Renal cortex interstitium (tissue), 11 donors: Measurements from ENCODE around the gene SORCS2. TPM values are rescaled to one million over a fixed set of nuclear protein-coding genes. Genes with fewer than 3 reads are reported as not detected.

Source experiments
- DNase-seq, 11 donors: peaks; one replicate each; pipeline ENCODE4 v3.0.0-alpha.2; 2013; ENCODE audit warnings: low read depth in 9 of 11, low spot score in 4 of 11; ENCODE audit errors: extremely low read depth in 1 of 11
- polyA plus RNA-seq, 3 donors: library from polyadenylated mRNA; unstranded; fragments of 120-200 nt; gene quantifications; one replicate each; pipeline ENCODE4 v1.2.1, GENCODE V29; 2013; ENCODE audit not compliant: insufficient read length in 3 of 3

Gene SORCS2
- polyA plus RNA-seq, 3 donors: 8.3 to 13.3 (median 9.9) TPM

DNA sequence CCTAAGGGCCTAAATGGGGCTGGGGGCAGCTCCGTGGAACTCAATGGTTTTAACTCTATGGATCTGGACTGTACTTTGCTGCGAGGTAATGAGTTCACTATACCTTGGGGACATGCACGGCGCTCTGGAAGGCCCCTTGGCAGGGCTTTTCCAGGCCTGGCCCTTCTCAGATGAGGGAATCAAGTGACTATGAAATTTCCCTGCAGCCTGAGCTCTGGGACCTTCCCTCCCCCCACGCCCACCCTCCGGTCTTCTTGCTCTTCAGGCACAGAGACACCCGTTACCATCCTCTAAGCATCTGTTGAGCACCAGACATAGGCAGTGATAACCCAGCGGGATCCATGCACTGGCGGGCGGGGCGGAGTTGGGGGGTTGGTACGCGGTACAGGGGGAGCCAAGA, 133.2 kb downstream of the SORCS2 start:
- no peak for DNase-seq

GRCh38 chr4:7326306-7326692, 134.0 kb downstream of the SORCS2 start:
- DNase-seq: no peak

DNA sequence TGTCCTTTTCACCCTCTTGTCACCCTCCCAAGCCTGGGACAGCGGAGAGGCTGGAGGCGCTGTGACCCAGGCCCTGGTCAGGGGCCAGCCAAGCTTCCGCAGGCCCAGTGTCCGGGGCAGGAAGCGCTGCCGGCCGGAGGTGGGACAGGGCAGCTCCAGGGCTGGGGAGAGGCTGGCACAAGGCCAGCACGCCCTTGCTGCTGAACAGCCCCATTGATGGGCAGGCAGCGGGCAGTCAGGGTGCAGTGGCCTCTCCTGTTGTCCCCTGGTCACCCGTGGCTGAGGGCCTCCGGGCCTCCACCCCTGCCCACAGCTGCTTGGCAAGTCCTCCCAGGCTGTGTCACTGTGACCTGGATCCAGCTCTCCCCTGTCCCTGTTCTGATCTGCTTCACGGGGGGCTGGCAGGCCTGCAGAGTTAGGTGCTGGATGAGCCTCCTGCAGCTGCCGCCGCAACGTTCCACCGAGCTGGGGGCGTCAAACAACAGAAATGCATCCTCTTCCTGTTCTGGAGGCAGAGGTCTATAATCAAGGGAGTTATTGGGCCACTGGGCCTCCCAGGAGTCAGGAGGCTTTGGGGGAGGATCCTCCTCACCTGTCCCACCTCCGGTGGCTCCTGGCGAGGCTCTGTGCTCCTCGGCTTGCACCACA, 134.5 kb downstream of the SORCS2 start:
- DNase-seq: no peak

DNA sequence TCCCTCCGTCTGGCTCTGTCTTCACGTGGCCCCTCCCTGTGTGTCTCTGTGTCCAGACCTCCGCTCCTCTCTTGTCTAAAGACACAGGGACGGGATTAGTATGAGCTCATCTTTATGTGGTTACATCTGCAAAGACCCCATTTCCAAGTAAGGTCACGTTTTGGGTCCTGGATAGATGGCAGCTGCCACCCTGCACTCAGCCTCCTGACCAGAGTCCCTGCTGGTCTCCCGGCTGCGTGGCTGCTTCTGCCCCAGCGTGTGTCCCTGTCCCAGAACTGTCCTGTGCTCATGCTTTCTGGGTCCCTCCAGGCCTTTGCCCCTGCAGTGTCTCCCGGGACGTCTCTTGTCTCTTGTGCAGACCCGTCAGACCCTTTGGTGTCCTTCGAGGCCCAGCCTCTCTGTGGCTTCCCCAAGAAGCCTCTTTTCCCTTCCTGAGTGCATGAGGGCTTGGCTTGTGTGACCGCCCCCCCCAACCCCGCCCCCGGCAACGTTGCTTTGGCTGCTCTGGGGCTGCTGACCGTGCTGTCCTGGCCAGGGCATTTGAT, 135.1 kb downstream of the SORCS2 start:
- DNase-seq: no peak

DNA sequence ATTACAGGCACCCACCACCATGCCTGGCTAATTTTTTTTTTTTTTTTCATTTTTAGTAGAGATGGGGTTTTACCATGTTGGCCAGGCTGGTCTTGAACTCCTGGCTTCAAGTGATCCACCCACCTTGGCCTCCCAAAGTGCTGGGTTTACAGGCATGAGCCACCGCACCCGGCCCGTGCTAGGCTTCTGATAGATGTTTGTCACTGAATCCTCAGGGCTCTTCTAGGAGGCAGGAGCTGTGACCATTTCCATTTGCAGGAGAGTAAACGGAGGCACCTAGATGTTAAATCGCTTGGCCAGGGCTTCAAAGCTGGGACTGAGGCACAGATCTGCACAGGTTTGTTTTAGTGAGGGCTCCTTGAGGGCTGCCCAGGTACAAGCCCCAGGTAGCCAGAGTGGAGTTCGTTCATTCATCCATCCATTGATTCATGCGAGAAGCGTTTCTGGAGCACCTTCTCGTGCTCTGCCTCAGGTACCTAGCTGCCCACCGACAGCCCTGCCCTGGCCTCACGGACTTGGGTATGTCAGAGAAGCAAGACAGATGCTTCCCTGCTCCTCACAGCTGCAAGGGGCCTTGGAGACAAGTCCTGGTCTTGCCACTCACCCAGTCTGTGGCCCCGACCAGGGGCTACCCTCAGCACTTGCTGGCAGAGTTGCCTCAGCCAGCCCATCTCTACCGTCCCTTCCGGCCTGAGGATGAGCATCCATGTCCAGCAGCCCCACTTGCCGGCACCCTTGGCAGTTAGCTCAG, 136.0 kb downstream of the SORCS2 start:
- DNase-seq: no peak

GRCh38 chr4:7328913-7329638, 136.7 kb downstream of the SORCS2 start:
- DNase-seq: no peak

- DNase-seq: no peak
These were observed 137.8 kb downstream of the SORCS2 start for GRCh38 chr4:7330031-7330596.

GRCh38 chr4:7330811-7331681, 138.7 kb downstream of the SORCS2 start:
- DNase-seq: no peak

GRCh38 chr4:7331682-7332000, 139.3 kb downstream of the SORCS2 start:
- DNase-seq: no peak

DNA sequence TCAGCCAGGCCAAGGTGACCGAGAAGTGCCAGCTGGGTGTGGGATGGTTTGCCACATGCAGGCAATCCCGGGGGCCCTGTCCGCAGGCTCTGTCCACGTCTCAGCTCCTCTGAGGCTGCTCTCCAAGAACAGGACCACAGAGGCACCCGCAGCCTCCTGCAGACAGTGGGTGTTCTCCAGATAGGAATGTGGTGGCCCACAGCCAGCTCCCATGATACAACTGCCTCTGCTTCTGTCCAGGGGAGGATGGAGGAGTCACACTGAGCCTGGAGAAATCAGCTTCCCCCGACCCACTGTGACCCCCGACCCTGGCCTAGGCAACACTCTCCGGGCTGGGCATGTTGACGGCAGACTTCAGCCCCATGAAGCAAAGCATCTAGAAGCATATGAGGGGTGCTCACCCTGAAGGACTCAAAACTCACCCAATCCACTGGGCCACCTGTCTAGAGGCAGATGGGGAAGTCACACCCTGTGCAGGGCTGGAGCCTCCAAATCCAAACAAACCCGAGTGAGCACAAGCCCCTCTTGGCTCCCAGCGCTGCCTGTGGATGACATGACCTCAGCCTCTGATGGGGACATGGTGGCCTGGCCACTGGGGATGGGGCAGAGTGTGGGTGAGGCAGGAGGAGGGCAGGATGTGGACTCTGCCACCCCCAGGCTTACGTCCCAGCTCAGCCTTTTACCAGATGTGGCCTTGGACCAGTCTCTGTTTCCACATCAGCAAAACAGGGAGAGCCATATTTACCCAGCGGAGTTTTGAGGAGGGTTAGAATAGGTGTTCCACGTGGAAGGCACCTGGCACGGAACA, 140.1 kb downstream of the SORCS2 start:
- no peak for DNase-seq

DNA sequence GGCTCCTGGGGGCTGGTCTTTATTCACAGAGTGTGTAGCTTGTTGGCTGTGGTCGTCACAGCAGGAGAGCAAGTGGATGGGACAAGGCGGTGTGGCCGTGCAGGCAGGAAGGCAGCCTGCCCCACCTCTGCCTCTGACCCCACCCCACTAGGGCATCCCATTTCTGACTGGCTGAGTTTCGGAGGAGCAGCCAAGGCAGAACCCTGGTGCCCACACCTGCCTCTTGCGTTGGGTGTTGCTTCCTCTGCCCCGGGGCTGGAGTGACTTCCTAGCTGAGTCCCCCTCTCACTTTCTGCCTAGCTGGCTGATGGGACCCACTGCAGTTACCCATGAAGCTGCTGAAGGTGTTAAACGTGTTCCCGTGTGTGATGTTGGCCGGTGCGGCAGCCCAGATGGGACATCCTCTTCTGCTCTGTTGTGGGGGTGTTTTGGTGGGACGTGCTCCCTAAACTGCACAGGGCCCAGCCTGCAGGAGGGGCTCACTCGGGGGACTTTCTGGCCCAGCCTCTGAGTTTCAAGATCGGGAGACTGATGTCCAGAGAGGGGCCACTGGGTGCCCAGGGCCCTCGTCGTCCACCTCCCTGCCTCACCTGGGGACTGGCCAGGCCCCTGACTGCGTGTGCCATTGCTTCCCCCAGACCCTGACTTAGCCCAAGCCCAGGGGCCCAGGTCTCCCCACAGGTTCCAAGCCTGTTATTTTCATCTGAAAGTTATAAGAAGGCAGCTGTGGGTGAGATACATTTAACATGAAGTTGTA, 140.9 kb downstream of the SORCS2 start:
- no peak for DNase-seq

DNA sequence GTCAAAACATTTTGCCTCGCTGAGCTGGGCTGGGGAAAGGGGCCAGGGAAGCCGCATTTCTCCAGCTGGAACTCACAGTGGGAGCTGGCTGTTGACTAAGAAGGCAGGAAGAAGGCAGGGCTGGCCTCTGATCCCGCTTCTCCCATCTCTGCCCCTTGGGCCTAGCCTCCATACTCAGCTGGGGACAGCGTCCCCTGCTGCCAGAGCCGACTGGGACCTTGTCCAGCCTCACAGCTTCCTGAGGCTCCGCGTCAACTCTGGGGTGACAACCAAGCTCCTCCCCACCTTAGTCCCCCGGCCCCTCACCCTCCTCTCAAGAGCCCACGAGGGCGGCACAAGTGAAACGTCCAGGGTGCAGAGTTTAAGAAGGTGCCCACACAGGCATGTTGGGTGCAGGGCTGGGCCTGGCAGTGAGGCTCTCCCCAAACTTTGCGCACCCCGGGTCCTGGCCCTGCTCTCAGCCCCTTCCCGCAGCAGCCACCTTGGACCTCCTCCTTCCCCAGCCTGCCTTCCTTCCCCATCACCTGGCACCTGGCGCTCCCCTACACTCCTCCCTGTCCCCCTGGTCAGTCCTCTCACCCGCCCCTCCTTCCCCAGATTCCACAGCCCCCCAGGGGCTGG, 141.6 kb downstream of the SORCS2 start:
- DNase-seq: no peak

DNA sequence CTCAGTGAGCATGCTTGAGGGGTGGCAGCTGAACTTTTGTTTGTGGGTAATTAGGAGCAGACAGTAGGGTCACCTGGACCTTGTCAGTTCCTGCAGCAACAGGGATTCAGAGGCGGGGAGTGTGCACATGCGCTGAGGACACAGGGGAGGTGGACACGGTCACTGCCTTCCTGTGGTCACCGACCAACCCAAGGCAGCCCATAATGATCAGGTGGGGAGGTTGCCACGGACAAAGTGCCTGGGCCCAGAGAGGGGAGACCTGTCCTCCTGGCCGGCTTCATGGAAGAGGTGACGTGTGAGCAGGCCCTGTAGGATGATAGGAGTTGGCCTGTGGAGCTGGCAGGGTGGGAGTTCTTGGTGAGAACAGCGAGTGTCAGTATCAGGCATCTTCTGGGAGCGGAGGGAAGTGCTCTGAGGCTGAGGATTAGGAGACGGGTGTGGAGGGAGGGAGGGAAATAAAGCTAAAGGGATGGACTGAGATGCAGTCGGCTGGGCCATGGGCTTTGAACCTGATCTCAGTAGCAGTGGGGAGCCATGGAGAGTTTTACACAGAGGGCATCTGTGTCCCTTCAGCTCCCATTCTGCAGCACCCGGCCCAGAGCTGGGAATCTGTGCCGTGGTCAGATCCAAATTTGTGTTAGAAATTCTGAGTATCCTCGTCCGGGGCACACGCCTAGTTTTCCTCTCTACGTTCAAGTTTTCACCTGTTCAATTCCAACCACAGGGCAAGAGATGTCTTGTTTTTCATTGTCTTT, 142.4 kb downstream of the SORCS2 start:
- no peak for DNase-seq

GRCh38 chr4:7335344-7336066, 143.2 kb downstream of the SORCS2 start:
- DNase-seq: no peak

DNA sequence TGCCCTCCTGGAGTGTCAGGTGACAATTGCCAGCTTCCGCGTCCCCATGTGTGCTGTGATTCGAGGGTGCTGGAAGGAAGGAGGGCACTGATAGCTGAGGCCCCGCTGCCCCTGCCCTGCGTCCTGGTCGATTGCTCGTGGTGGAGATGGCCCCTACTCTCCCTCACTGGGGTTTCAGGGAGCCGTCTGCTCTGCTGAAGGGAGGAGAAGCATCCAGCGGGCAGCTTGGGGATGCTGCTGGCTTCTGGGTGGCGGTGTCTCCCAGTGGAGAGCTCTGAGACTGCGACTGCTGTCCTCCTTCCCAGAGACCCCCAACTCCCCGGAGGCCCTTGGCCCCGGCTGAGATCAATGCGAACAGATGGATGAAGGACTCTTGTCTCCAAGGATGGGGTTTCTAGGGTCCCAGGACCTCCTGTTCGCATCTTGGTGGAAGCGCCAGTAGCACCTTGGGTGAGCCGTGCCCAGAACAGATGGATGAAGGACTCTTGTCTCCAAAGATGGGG, 143.8 kb downstream of the SORCS2 start:
- DNase-seq: no peak
